KMS-11 (cell line): ENCODE measurements around the gene GRK6.

ENCODE experiments used
- H2AFZ ChIP-seq: fragments of 200-600 bp; sonication (generic); 2 replicates; pipeline ENCODE4 v1.6.1; 2016; ENCODE audit warnings: antibody characterized with exemption, mixed run types, low read depth
- H3K27ac ChIP-seq: fragments of 200-600 bp; sonication (generic); 2 replicates; pipeline ENCODE4 v1.6.1; 2016; ENCODE audit warnings: mild to moderate bottlenecking, mixed run types
- H3K27me3 ChIP-seq: fragments of 200-600 bp; sonication (generic); 2 replicates; pipeline ENCODE4 v1.6.1; 2017; ENCODE audit warnings: mild to moderate bottlenecking, low read depth, mixed run types, moderate library complexity; ENCODE audit not compliant: insufficient read depth
- H3K36me3 ChIP-seq: fragments of 200-600 bp; sonication (generic); 2 replicates; pipeline ENCODE4 v1.6.1; 2017; ENCODE audit warnings: mild to moderate bottlenecking, mixed run types; ENCODE audit not compliant: insufficient read depth
- H3K4me1 ChIP-seq: fragments of 200-600 bp; sonication (generic); 2 replicates; pipeline ENCODE4 v1.6.1; 2016; ENCODE audit warnings: mild to moderate bottlenecking, low read depth, mixed run types; ENCODE audit not compliant: poor library complexity, severe bottlenecking
- H3K4me2 ChIP-seq: fragments of 200-600 bp; sonication (generic); 2 replicates; pipeline ENCODE4 v1.7.0; 2016; ENCODE audit warnings: mild to moderate bottlenecking, mixed run types
- H3K4me3 ChIP-seq: fragments of 200-600 bp; sonication (generic); IDR thresholded peaks from 2 replicates; pipeline ENCODE4 v1.6.1; 2017; ENCODE audit warnings: low read depth, low read length, mixed read lengths; ENCODE audit not compliant: insufficient read depth
- H3K79me2 ChIP-seq: fragments of 200-600 bp; sonication (generic); 2 replicates; pipeline ENCODE4 v1.6.1; 2016; ENCODE audit warnings: low read depth, mixed run types; ENCODE audit not compliant: insufficient read depth
- H3K9ac ChIP-seq: fragments of 200-600 bp; sonication (generic); 2 replicates; pipeline ENCODE4 v1.6.1; 2016; ENCODE audit warnings: mild to moderate bottlenecking, mixed run types
- H4K20me1 ChIP-seq: fragments of 200-600 bp; sonication (generic); 2 replicates; pipeline ENCODE4 v1.6.1; 2016; ENCODE audit warnings: mild to moderate bottlenecking, mixed run types; ENCODE audit not compliant: insufficient read depth
- TF ChIP-seq, protein P1 (sequence below): fragments of 200-600 bp; sonication (generic); conservative IDR thresholded peaks from 2 replicates; pipeline ENCODE4 v1.6.1; 2017; ENCODE audit warnings: low read depth, mild to moderate bottlenecking, antibody characterized with exemption, low read length, moderate library complexity, mixed read lengths

Gene GRK6

DNA sequence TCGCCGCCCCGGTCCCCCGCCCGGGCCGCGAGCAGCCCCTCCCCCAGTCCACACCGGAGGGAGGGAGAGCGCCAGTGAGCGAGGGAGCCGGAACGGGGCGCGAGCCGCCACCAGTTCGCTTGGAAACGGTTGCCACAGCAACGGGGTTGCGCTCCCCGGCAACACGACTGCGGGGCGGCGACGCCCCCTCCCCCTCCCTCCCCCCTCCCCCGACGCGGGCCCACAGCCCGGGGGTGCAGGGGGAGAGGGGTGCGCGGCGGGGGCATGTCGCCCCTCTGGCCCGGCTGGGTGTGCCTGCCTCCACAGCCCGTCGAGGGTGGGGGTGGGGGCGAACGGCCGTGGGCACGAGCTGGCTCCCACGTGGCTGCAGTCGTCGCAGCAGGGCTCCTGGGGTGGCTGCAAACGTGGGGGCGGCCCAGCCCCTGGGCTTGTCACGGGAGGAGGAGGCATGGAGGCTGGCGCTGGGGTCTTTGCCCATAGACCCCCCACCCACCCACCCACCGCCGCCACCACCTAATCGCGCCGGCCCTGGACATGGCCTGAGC lies 20.7 kb downstream of the GRK6 start:
- Histone ChIP-seq H3K9ac (peak overlapping the region; percentile 63), H3K79me2 (no peaks in the 10 kb centered on the region), H4K20me1 (no peaks in the 10 kb centered on the region), H3K4me2 (no peak overlapping the region), H3K27me3 (no peaks in the 10 kb centered on the region), H2AFZ (no peak overlapping the region), H3K27ac (peak overlapping the region; percentile 42; the same call in 1 of the 2 replicates), H3K4me3 (no peak overlapping the region), H3K36me3 (no peaks in the 10 kb centered on the region), H3K4me1 (peaks cover 31% of the 10 kb centered on the region)
- TF ChIP-seq, protein P1, sequence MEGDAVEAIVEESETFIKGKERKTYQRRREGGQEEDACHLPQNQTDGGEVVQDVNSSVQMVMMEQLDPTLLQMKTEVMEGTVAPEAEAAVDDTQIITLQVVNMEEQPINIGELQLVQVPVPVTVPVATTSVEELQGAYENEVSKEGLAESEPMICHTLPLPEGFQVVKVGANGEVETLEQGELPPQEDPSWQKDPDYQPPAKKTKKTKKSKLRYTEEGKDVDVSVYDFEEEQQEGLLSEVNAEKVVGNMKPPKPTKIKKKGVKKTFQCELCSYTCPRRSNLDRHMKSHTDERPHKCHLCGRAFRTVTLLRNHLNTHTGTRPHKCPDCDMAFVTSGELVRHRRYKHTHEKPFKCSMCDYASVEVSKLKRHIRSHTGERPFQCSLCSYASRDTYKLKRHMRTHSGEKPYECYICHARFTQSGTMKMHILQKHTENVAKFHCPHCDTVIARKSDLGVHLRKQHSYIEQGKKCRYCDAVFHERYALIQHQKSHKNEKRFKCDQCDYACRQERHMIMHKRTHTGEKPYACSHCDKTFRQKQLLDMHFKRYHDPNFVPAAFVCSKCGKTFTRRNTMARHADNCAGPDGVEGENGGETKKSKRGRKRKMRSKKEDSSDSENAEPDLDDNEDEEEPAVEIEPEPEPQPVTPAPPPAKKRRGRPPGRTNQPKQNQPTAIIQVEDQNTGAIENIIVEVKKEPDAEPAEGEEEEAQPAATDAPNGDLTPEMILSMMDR: no peak

DNA sequence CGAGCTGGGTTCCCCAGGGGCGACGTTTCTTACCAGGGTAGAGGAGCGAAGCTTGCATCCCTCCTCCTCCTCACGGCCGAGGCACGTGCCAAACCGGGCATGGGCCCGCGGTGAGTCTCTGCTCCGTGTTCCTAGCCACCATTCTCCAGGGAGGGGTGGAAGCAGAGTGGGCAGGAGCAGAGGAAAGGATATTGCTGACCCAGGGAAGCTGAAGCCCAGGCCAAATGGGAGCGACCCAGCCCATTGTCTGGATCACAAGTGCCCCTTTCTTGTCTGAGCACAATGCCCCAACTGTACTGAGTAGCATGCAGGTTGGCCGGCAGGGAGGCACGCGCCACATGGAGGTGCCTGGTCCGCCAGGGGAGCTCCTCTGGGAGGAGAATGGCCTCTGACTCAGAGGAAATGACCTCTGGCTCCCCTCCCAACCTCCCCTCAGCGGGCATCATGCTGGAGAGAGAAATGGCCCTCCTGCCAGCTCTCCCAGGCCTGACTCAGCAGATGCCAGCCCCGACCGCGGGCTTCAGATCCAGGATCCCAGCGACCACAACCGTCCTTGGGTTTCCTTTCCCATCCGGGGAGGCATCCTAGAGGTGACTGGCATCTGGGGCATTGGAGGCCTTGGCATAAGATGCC lies 21.3 kb downstream of the GRK6 start:
- Histone ChIP-seq H3K27ac (no peak overlapping the region), H4K20me1 (no peaks in the 10 kb centered on the region), H3K9ac (no peak overlapping the region)

DNA sequence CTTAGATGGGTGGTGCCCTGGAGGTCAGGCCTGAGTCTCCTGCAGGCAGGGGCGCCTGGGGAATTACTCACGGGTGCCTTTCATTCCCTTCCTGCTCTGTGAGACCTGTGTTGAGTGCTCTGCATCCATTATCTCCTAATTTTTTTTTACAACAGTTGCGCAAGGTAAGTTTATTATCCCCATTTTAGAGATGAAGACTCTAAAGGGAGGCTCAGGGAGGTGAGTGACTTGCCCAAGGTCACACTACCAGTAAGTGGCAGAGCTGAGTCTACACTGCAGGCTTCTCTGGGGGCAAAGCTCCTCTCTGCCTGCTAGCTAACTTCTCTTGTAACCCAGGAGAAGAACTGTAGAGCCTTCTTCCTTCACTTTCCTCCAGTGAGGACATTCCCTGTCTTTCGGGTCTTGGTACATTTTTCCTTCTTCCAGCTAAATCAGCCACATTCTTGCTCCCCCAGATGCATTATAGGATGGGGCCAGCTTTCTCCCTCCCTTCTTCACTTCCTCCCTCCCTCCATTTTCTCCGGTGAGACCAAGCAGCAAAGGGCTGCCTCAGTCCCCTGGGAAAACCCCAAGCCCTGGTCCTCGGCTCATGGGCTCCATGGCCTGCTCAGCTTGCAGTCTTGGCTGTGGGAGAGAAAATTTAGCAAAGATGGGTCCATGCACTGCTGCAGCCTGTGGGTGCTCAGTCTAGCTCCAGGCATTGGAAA lies 21.9 kb downstream of the GRK6 start:
- Histone ChIP-seq H2AFZ (no peak overlapping the region), H3K79me2 (no peaks in the 10 kb centered on the region), H3K4me1 (peaks cover 31% of the 10 kb centered on the region), H3K27ac (no peak overlapping the region), H3K27me3 (no peaks in the 10 kb centered on the region), H3K9ac (no peak overlapping the region), H3K36me3 (no peaks in the 10 kb centered on the region), H4K20me1 (no peaks in the 10 kb centered on the region), H3K4me2 (no peak overlapping the region), H3K4me3 (no peak overlapping the region)
- TF ChIP-seq, protein P1: no peak

More for the DNA sequence above, 21.3 kb downstream of the GRK6 start:
- Histone ChIP-seq H3K4me3 (no peak overlapping the region), H3K79me2 (no peaks in the 10 kb centered on the region), H3K36me3 (no peaks in the 10 kb centered on the region), H2AFZ (no peak overlapping the region), H3K4me2 (no peak overlapping the region), H3K27me3 (no peaks in the 10 kb centered on the region), H3K4me1 (peaks cover 31% of the 10 kb centered on the region)
- TF ChIP-seq, protein P1: no peak

DNA sequence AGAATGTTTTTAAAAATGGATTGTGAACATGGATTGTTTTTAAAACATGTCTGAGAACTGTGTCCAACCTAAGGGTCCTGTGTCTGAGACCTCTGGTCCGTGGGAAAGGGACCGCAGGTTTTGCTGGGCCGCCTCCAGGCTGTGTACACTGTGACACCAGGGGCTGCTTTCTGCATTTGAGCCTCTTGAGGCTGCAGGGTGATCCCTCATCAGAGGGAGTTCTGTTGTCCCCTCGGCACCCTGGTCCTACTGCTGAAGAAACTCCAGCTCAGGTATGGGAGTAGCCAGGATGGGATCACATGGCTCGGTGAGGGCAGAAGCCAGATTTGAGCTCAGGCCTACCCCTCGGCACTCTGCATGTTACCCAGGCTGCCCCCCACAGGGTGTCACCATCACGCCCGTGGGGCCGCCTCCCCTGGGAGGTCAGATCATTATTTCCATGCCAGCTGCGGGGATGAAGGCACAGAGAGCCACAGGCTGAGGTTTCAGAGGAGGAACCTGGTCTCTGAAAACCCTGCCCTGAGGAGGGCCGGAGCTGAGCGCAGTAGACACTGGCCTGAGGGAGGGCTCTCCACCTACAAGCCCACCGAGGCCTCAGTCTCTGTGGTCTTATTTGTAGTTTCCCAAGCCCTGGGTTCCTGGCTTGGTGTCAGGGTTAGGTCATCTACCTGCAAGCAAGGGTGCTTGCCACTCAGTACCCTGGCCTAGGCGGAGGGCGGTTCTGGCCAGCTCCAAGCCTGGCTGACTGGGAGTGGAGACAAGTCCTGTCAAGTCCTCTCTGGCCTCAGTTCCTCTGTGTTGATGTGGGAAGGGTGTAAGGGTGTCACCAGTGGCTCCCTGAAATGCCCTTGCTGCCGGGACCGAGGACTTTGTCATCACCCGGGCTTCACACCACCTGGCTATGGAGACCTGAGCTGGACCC lies 22.9 kb downstream of the GRK6 start:
- Histone ChIP-seq H2AFZ (no peak overlapping the region), H4K20me1 (no peaks in the 10 kb centered on the region), H3K36me3 (no peaks in the 10 kb centered on the region), H3K4me3 (no peak overlapping the region), H3K4me2 (no peak overlapping the region), H3K27me3 (no peaks in the 10 kb centered on the region), H3K9ac (no peak overlapping the region), H3K4me1 (peaks cover 21% of the 10 kb centered on the region), H3K27ac (no peak overlapping the region), H3K79me2 (no peaks in the 10 kb centered on the region)
- TF ChIP-seq, protein P1: no peak
